HTERT RPE-1 (cell line): ENCODE data around the gene GYS2.
"Not testable (repeated sequence)": the region's sequence is repeated elsewhere in the genome, so short reads cannot be mapped to it uniquely, and the experiment has no call there.

Experiments
- in situ Hi-C: fragments of 300-500 bp; cut with MboI; formaldehyde crosslinking; loops from 4 replicates; pipeline ENCODE4 v1.14.3; 2020; ENCODE audit warnings: low sequenced_read_pairs

GYS2 gene

DNA sequence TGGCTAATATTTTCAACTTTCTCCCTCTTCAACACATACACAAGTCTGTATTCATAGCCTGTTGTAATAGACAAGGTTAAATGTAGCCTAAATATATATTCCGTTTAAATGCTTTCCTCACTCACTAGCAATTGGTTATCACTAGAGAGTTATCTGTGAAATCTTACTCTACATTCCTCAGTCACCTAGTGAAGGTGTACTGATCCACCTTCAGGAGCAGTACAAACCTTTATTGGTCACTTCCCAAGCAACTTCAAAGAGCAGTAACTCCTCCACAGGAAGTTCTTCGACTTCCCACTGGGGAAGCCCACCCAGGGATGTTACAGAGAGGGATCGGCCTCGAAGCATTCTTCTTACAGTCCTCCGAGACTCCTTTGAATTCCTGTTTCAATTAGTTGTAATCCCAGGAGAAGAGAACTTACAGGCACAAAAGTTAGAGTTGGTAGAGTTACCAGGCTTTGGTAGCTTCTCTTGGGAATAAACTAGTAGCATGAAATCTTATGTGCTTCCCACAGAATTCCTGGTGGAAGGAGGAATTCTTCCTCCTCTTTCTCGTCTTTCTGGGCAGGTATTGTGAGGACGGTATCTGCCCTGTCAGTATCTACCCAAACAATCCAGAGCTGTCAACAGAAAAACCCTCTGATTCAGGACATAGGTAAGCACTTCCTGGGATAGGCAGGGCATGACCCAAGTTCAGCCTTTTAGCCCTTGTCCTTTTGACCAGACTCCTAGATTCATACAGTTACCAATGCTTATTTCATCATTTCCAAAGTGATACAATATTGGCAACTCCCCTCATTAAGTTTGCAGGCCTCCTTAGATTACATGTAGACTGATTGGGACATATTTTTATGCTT lies at the start of gene GYS2:
Gene GYS2 (minus strand): TSS at position 603 of the 857 bp plus-strand sequence. CDS start 255 bp downstream, at position 348.
- in situ Hi-C loops: no loop called here

GRCh38 chr12:21651821-21652220 lies 47.2 kb upstream of the GYS2 start:
- in situ Hi-C loops: no loop called here

GRCh38 chr12:21650997-21651396 lies 46.4 kb upstream of the GYS2 start:
- in situ Hi-C loops: no loop called here

- in situ Hi-C loops: no loop called here
Measured at GRCh38 chr12:21649034-21649433, 44.4 kb upstream of the GYS2 start.

DNA sequence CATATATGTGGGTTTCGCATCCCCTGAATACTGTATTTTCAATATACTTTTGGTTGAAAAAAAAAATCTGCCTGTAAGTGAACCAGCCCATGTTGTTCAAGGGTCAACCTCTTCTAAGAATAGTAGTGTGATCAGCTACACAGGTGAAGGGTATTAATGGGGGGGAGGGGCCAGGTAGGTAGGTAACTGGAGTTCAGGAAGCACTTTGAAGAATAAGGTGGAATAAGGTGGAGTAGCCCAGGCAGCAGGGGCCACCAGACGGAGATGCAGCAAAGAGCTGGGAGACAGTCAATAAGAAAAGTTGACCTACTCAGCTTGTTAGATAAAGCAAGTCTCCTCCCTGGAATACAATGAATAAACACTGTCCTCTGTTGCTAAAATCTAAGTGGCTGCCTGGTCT lies 43.7 kb upstream of the GYS2 start:
- in situ Hi-C loops: no loop called here

DNA sequence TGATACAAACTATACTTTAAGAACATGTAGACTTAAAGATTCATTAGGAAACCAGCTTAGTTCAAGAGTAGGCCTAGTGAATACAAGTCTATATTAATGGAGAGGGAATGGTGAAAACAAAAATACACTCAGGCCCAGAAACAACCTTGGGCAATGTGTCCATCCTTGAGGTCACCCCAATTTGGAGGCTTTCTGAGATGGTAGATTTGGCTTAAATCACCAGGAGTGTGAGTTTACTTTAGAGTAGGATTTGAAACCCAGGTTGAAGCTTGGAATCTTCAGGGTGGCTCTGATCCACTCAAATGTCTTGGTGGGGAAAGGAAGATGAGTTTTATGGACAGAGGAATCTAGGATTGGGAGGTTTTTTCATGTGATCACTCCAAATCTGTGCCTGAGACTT lies 42.5 kb upstream of the GYS2 start:
- in situ Hi-C loops: no loop called here

DNA sequence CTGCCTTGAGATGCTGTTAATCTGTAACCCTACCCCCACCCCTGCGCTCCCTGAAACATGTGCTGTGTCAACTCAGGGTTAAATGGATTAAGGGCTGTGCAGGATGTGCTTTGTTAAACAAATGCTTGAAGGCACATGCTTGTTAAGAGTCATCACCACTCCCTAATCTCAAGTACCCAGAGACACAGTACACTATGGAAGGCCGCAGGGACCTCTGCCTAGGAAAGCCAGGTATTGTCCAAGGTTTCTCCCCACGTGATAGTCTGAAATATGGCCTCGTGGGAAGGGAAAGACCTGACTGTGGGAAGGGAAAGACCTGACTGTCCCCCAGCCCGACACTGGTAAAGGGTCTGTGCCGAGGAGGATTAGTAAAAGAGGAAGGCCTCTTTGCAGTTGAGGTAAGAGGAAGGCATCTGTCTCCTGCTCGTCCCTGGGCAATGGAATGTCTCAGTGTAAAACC lies 40.4 kb upstream of the GYS2 start:
- in situ Hi-C loops: not testable (repeated sequence)

DNA sequence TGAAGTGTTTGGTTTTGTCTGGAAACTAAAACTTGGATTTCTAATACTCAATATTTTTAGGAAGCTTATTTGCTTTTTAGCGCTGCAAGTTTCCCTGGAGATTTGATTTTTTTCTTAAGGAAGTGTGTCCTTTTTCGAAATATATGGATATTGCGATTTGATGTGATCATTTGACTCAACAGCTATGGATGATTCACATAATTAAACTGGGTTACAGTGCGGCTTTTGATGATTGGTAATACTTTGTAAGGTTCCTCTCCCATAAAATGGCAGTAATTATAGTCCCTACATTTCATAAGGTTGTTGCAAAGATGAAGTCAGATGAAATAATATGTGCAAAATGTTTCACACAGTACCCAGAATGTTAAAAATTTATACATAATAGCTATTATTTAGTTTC lies 39.9 kb upstream of the GYS2 start:
- in situ Hi-C loops: no loop called here

DNA sequence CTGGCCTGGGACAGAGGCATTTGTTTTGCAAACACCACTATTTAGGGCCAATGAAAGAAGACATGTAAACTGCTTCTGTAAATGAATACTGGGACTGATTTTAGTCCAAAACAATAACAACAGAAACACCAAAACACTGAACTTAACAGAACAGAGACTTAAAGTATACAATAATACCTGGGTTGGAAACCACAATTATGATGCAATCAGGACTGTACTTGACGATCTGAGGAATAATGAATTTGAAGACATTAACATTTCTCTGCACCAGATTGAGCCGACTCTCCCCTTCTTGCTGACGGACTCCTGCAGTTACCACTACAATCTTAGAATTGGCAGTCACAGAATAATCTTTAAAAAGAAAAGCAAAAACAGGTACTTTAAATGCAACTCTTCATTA lies 39.1 kb upstream of the GYS2 start:
- in situ Hi-C loops: no loop called here

GRCh38 chr12:21642707-21643389 lies 38.2 kb upstream of the GYS2 start:
- in situ Hi-C loops: no loop called here

GRCh38 chr12:21638054-21638891 lies 33.6 kb upstream of the GYS2 start:
- in situ Hi-C loops: no loop called here

DNA sequence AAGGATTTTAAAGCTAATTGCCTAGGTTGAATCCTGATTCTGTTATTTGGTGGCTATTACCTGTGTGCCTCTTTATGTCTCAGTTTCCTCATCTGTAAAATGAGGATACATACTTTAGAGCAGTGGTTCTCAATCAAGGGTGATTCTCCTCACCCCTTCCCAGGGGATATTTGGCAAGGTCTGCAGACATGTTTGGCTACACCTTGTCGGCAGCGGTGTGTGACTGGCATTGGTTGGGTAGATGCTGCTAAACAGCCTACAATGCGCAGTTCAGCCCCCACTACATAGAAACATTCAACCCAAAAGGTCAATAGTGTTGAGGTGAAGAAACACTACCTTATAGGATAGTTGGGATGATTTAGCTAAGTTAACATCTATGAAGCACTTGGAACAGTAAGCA lies 29.6 kb upstream of the GYS2 start:
- in situ Hi-C loops: no loop called here

DNA sequence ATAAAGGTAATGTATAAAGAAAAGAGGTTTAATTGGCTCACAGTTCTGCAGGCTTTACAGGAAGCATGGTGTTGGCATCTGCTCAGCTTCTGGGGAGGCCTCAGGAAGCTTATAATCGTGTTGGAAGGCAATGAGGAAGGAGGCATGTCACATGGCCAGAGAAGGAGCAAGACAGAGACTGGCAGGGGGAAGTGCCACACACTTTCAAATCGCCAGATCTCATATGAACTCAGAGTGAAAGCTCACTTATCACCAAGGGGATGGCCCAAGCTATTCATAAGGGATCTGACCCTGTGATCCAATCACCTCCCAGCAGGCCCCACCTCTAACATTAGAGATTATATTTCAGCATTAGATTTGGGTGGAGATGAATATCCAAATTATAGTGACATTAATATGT lies 26.7 kb upstream of the GYS2 start:
- in situ Hi-C loops: no loop called here

DNA sequence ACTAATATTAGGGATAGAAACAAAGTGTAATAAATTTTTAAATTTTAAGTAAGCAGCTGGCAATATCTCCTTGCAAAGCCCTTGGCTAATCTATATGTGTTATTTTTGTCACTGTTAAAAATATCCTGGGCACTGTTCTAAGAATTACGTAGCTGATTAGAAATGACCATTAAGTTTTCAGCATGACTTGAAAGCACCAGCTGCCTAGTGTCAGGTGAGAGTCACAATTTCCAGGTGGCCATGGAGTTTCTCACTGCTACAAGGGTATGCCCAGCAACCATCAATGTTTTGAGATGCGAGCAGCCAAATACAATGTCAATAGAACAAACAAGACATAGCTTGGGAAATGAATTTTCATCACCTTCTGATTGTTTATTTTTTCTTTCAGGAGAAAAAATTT lies 23.3 kb upstream of the GYS2 start:
- in situ Hi-C loops: no loop called here

- in situ Hi-C loops: no loop called here
Measured at GRCh38 chr12:21618566-21618965, 13.9 kb upstream of the GYS2 start.

DNA sequence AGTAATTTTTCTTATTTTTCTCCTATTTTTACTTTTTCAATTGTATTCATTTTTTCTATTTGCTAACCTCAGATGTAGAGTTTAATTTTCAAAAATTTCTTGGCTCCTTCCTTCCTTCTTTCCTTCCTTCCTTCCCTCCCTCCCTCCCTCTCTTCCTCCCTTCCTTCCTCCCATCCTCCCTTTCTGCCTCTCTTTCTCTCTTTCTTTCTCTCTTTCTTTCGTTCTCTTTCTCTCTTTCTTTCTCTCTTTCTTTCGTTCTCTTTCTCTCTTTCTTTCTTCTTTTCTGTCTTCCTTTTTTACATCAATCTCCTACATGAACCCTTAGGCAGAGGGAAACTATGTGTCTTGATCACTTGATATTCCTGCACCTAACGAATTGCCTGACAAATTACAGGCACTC lies 12.4 kb upstream of the GYS2 start:
- in situ Hi-C loops: no loop called here

DNA sequence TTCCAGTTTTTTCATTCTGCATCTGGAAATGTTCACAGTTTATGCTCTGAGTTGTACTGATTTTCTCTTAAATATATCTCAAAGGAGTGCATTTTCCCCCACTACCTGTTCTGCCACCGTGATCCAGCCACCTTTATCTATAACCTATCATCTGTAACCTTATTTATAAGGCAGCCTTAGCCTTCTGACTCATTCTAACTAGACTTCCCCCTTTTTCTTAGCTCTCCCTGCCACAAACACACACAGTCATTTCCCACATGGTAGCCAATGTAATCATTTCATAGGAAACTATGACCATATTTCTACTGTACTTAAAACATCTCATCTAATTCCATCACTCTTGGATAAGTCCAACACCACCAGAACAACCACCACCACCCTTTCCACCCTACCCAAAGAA lies 10.8 kb upstream of the GYS2 start:
- in situ Hi-C loops: no loop called here

- in situ Hi-C loops: no loop called here
Measured at GRCh38 chr12:21614506-21614905, 9.9 kb upstream of the GYS2 start.

DNA sequence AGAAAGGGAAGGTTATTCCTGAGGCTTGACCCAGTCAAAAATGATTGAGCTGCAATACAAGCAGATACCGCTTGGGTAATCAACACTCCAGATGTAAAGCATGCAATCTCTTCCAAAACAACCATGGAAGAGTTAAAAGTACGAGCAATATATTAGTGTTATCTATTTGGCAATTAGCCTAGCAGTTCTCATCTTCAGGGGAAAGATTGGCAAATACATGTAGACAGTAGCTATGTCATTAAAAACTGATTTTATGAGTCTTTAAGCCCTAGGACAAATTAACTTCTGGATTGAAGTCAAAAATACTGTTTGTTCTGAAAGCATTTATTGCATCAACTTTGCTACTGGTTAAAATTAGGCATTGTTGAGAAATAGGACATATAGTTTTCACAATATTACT lies 9.3 kb upstream of the GYS2 start:
- in situ Hi-C loops: no loop called here

DNA sequence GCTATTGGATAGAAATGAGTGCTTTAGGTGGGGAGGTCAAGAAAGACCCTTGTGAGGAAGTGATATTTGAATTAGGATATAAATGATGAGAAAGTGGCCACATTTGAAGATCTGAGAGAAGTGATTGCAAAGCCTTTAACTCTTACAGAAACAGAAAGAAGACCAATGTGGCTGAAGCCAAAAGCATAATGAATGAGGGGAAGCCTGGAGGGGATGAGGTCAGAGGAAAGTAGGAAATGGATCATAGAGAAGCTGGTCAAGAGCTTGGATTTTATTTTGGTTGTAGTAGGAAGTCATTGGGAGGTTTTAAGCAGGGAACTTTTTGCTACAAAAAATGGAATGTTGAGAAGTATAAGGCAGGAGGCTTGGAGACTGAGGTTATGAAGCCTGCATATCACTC lies 3.5 kb upstream of the GYS2 start:
- in situ Hi-C loops: no loop called here

DNA sequence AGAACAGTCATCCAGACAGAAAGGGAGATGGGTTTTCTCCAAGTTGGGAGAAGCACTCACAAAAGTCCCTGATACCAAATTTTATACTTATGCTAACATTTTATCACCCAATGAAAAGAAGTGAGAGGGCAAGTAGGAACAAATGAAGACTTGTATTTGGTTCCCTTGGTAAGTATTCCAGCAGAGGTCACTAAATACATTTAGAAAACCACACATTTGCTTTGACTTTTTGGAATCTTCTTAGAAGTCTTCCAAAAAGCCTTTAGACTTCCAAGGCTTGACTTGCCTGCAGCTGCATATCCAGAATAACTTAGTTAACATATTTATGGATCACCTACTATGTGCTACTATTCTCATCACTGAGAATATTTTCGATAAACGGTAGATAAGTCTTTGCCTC lies 3.1 kb upstream of the GYS2 start:
- in situ Hi-C loops: no loop called here
